ENCODE measurements around the gene SYT12.

The SYT12 gene

DNA sequence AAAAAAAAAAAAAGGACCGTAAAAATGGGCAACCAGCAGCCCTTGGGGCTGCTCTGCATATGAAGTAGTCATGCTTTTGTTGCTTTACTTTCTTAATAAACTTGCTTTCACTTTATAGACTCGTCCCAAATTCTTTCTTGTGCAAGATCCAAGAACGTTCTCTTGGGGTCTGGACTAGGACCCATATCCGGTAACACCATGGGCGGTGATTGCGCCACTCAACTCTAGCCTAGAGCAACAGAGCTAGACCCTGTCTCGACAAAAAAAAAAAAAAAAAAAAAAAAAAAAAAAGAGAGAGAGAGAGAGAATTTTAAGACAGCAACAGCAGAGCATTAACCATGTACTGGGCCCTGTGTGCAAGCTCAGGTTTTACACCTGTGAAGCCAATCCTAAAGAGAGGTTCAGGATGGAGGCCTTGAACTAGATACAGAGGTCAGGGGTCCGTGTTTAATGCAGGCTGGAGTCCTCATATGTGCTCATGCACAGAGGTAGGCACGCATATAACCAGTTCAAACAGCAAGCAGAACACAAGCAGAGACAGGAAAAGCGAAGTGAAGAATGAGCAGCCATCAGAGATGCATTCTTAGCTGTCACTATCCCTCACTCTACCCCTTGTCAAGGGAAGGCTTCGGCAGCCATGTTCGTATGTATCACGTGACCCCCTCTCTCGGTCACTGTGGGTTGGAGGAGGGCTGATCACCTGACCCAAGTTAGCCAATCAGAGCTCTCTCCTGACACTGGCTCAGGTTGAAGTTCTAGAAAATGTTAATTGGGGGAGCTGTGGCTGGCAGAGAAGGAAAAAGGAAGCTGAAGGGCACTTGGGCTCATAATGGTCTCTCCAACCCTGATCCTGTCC, 16.7 kb upstream of the SYT12 start:
- Histone ChIP-seq H4K20me1 (ENCODE audit: insufficient read depth, low read length) (no peaks in the 10 kb centered on the region), H3K4me3 (ENCODE audit: low read depth, low read length, poor library complexity, severe bottlenecking) (peak overlapping the region; percentile 30), H3K79me2 (ENCODE audit: insufficient read depth, low read length) (no peaks in the 10 kb centered on the region), H3K9ac (ENCODE audit: low read length) (no peak overlapping the region), H3F3A (ENCODE audit: insufficient read depth, low read length) (no peaks in the 10 kb centered on the region), H3K4me2 (ENCODE audit: low read length) (peak overlapping the region; percentile 35; the same call in 1 of the 2 replicates), H3K27ac (ENCODE audit: low read depth, low read length, poor library complexity, severe bottlenecking) (no peak overlapping the region), H3K9me3 (ENCODE audit: low read length) (no peaks in the 10 kb centered on the region), H3K27me3 (ENCODE audit: insufficient read depth, low read length) (peaks cover 4% of the 10 kb centered on the region; the same call in 1 of the 2 replicates), H3K36me3 (ENCODE audit: insufficient read depth, low read length) (no peaks in the 10 kb centered on the region; the same call in 1 of the 2 replicates), H3K4me1 (ENCODE audit: insufficient read depth, low read length, severe bottlenecking) (peaks cover 9% of the 10 kb centered on the region), H2AFZ (ENCODE audit: low read length) (peak overlapping the region; percentile 75), H3K9me2 (ENCODE audit: low read depth, low read length) (no peaks in the 10 kb centered on the region)
- no peak for TF ChIP-seq EZH2 (IDR thresholded peaks at IDR 0.05; ENCODE audit: borderline replicate concordance, low read length)
- TF ChIP-seq, protein P1, sequence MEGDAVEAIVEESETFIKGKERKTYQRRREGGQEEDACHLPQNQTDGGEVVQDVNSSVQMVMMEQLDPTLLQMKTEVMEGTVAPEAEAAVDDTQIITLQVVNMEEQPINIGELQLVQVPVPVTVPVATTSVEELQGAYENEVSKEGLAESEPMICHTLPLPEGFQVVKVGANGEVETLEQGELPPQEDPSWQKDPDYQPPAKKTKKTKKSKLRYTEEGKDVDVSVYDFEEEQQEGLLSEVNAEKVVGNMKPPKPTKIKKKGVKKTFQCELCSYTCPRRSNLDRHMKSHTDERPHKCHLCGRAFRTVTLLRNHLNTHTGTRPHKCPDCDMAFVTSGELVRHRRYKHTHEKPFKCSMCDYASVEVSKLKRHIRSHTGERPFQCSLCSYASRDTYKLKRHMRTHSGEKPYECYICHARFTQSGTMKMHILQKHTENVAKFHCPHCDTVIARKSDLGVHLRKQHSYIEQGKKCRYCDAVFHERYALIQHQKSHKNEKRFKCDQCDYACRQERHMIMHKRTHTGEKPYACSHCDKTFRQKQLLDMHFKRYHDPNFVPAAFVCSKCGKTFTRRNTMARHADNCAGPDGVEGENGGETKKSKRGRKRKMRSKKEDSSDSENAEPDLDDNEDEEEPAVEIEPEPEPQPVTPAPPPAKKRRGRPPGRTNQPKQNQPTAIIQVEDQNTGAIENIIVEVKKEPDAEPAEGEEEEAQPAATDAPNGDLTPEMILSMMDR (IDR thresholded peaks at IDR 0.05; ENCODE audit: low read length) = no peak

DNA sequence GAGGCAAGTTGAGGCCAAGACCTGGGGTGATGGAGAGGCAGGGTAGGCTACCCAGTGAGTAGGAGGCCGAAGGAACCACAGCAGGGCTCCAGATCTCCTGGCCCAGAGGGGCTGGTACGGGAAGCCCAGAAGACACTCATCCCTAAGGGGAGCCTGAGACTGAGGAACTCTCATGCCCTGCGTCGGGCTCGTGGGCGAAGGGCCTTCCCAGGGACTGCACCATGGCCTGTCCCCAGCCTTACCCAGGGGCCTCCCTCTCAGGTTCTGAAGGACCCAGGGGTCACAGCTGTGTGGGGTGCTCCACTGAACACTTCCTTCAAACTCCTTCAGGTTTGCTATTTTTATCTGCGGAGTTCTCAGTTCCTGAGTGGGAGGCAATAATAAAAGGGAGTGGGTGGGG, 15.8 kb upstream of the SYT12 start:
- H3K4me3 ChIP-seq (ENCODE audit: low read depth, low read length, poor library complexity, severe bottlenecking) = no peak overlapping the region
- H3K4me2 ChIP-seq (ENCODE audit: low read length) = no peak overlapping the region
- no peak for TF ChIP-seq EZH2 (IDR thresholded peaks at IDR 0.05; ENCODE audit: borderline replicate concordance, low read length)
- TF ChIP-seq, protein P1 (IDR thresholded peaks at IDR 0.05; ENCODE audit: low read length) = no peak

DNA sequence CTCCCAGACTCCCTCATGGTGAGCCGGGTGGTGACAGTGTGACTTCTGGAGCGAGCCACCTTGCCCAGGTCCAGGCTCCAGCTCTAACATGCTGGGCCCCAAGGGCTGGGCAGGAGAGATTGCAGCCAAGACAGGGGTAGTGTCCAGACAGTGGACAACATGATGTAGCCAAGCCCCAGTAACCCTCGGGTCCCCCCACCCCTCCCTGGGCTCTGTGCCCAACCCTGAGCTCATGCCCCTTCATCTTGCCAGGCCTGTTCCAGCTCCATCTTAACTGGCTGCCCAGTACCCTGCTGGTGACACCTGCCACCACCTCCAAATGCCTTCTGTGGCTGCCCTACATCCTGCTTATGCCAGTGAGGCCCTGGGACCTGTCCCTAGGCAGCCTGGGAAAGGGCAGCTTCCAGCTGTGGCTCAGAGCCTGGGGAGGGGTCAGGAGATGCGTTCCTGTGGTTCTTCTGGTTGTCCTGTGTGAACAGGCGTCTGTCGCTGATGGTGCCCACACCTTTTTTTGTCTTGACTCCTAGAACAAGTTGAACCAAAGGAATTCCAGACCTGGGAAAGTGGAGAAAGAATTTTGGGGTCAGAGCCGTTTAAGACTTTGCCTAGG, 12.5 kb upstream of the SYT12 start:
- H3K4me3 ChIP-seq (ENCODE audit: low read depth, low read length, poor library complexity, severe bottlenecking) = no peak overlapping the region
- no peaks in the 10 kb centered on the region for H4K20me1 ChIP-seq (ENCODE audit: insufficient read depth, low read length)
- no peaks in the 10 kb centered on the region for H3K9me3 ChIP-seq (ENCODE audit: low read length)

More for the DNA sequence above, 15.8 kb upstream of the SYT12 start:
- H3K79me2 ChIP-seq (ENCODE audit: insufficient read depth, low read length) = no peaks in the 10 kb centered on the region
- H3K9ac ChIP-seq (ENCODE audit: low read length) = no peak overlapping the region
- peaks cover 4% of the 10 kb centered on the region; the same call in 1 of the 2 replicates for H3K27me3 ChIP-seq (ENCODE audit: insufficient read depth, low read length)
- peak overlapping the region; percentile 66 for H2AFZ ChIP-seq (ENCODE audit: low read length)
- H4K20me1 ChIP-seq (ENCODE audit: insufficient read depth, low read length) = no peaks in the 10 kb centered on the region
- no peaks in the 10 kb centered on the region for H3K9me2 ChIP-seq (ENCODE audit: low read depth, low read length)
- H3K4me1 ChIP-seq (ENCODE audit: insufficient read depth, low read length, severe bottlenecking) = peaks cover 9% of the 10 kb centered on the region
- H3K27ac ChIP-seq (ENCODE audit: low read depth, low read length, poor library complexity, severe bottlenecking) = no peak overlapping the region
- H3K36me3 ChIP-seq (ENCODE audit: insufficient read depth, low read length) = no peaks in the 10 kb centered on the region; the same call in 1 of the 2 replicates
- H3K9me3 ChIP-seq (ENCODE audit: low read length) = no peaks in the 10 kb centered on the region
- H3F3A ChIP-seq (ENCODE audit: insufficient read depth, low read length) = no peaks in the 10 kb centered on the region

More for the DNA sequence above, 12.5 kb upstream of the SYT12 start:
- no peak overlapping the region for H2AFZ ChIP-seq (ENCODE audit: low read length)
- H3K4me2 ChIP-seq (ENCODE audit: low read length) = no peak overlapping the region
- H3K27me3 ChIP-seq (ENCODE audit: insufficient read depth, low read length) = no peaks in the 10 kb centered on the region; the same call in 1 of the 2 replicates
- no peaks in the 10 kb centered on the region; the same call in 1 of the 2 replicates for H3K36me3 ChIP-seq (ENCODE audit: insufficient read depth, low read length)
- TF ChIP-seq EZH2 (IDR thresholded peaks at IDR 0.05; ENCODE audit: borderline replicate concordance, low read length) = no peak
- TF ChIP-seq, protein P1 (IDR thresholded peaks at IDR 0.05; ENCODE audit: low read length) = no peak
- no peaks in the 10 kb centered on the region for H3F3A ChIP-seq (ENCODE audit: insufficient read depth, low read length)
- H3K79me2 ChIP-seq (ENCODE audit: insufficient read depth, low read length) = no peaks in the 10 kb centered on the region
- H3K9ac ChIP-seq (ENCODE audit: low read length) = no peak overlapping the region
- no peaks in the 10 kb centered on the region for H3K9me2 ChIP-seq (ENCODE audit: low read depth, low read length)
- no peak overlapping the region for H3K27ac ChIP-seq (ENCODE audit: low read depth, low read length, poor library complexity, severe bottlenecking)
- peaks cover 9% of the 10 kb centered on the region for H3K4me1 ChIP-seq (ENCODE audit: insufficient read depth, low read length, severe bottlenecking)
